ENCODE data around the gene PSPH.
A peak's percentile ranks its signal among the peaks of the same experiment; 100 is the strongest.

Gene PSPH

DNA sequence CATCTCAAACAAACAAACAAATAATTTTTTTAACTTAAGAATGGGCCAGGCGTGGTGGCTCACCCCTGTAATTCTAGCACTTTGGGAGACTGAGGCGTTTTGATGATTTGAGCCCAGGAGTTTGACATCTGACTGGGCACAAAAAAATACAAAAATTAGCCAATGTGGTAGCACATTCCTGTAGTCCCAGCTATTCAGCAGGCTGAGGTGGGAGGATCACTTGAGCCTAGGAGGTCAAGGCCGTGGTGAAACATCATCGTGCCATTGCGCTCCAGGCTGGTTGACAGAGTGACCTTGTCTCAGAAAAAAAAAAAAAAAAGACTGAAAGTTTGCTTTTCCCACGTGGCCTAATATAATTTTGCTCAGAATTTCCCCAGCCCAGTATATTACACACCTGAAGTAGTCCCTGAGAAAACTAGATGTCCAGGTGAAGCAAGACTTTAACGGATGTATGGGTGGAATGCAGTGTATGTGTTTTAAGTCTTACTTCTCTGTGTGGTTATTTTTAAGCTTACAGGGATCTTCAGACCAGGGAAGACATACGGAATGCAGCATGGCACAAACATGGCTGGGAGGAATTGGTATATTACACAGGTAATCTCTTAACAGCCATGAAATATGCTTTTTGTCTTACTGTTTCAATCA is 54.3 kb downstream of the PSPH start:
- DNase-seq: no peak

DNA sequence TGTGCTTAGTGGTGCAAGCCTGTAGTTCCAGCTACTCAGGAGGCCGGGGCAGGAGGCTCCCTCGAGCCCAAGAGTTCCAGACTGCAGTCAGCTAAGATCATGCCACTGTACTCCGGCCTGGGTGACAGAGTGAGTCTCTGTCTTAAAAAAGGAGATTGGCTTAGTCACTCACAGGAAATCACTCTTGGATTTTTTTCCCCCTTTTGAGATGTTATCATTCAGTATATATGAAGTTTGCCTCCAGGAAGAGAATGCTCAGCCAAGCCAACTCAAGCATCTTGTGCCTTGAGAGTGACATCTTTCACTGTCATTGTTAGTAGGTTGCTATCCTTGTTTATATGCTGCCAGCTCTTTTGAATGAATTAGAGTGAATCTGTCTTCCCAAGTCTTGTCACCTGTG is 58.9 kb downstream of the PSPH start:
- no peak for DNase-seq

DNA sequence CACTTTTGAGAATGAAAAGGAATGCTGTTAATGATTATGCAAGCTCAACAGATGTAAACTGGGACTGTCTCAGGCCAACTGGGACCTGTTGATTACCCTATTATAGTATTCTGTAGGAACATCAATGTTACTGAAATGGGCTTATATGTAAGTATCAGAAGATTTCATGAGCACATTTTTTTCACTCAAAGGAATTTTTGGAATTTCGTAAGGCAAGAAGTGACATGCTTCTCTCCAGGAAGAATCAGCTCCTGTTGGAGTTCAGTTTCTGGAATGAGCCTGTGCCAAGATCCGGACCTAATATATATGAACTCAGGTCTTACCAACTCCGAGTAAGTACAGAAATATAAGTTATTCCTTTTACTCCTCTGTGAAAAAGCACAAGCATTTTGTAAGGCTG is 67.7 kb downstream of the PSPH start:
- DNase-seq: no peak

DNA sequence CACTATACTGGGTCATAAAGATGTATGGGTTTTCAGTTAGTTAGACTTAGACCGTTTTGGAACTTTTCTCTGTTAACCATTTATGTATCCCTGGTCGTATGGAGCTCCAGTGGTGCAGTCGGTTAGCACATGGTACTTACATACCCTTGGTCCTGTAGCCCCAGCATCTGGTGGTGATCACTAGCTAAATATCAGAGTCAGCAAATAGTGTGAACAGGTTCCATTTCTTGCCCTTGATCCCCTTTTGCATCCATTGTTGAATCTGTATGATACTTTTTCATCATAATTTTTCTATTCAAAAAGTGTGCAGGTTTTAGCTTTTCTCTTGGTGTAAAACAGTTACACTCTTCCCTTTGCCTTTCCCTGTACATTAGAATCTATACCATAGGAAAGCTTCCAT is 71.0 kb downstream of the PSPH start:
- no peak for DNase-seq

DNA sequence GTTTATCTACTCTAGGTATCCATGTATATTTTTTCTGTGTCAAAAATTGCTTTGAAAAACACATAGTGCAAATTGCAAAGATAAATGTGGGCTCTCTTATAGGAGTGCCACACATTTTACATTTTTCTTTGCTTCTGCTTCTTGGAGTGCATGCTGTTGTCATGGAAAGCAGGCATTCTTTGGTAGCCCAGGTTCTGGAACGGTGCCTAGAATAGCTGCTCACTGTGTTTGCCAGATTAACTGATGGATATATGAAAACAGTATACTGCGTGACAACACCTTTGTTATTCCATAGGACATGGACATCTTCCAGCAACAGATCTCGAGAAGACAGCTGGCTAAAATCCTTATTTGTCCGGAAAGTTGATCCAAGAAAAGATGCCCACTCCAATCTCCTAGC is 73.4 kb downstream of the PSPH start:
- peak; percentile 64 for DNase-seq

DNA sequence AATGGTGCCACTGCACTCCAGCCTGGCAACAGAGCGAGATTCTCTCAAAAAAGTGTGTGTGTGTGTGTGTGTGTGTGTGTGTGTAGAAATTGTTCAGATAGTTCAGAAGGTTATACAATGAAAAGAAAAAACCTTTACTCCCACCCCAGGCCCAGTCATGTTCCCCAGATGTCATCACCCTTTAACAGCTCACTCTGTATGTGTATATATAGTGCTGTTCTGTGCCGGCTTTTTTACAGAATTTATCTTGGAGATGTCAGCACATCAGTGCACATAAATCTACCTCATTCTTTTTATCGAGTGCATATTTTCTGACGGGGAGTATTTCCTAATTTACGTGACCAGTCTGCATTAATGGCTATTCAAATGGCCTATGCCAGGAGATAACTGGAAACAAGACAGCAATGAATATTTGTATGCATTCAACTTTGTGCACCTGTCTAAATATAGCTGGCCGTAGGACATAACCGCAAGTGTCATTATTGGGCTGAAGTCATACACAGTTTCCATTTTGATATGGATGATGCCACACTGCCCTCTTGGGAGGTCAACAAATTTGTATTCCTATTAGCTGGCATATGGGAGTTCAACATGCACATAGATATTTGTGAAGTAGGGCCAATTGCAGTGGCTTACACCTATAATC is 75.1 kb downstream of the PSPH start:
- DNase-seq: no peak

DNA sequence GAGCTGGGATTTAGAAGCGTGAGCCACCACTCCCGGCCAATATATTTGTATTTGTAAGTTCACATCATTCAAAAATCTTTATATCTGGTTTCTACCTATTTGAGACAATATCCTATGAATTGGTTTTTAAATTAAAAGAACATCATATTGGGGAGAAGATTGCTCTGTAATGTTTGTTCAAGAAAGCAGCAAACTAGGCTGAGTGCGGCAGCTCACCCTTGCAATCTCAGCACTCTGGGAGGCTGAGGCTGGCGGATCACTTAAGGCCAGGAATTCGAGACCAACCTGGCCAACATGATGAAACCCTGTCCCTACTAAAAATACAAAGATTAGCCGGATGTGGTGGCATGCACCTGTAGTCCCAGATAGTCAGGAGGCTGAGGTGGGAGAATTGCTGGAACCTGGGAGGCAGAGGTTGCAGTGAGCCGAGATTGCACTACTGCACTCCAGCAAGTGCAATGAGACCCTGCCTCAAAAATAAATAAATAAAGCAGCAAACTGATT is 77.4 kb downstream of the PSPH start:
- no peak for DNase-seq

DNA sequence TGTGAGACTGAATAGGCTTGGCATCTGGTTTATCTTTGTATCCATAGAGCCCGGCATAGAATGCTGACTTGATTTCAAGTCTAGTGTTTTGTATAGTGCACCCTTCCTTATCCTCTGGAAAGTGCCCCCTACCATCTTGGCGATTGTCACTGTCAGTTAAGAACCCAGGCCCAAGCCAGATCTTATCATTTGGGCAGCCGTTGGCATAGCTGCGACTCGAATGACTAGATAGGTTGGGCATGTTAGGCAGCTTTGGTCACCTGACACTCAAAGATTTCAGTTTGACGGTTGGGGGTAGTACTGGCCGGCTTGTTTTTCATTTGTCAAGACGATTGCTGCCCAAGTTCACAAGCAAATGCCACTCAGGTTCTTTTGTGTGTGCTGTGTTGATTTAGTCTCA is 80.3 kb downstream of the PSPH start:
- DNase-seq: peak; percentile 98

DNA sequence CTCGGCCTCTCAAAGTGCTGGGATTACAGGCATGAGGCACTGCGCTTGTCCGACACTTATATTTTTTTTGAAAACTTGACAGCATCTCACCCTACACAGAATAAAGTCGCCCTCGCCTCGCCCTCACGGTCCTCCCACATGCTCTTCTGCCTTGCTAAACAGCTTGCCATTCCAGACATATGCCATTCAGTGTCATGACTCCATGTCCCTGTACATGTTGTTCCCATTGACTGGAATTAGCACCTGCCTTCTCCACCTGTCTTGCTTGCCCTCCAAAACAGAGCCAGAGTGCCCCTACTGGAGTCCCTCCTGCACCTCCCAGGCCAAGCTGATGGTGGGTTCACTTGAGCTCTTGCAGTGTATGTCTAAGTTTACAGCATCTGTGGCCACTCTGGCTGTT is 80.7 kb downstream of the PSPH start:
- DNase-seq: no peak

DNA sequence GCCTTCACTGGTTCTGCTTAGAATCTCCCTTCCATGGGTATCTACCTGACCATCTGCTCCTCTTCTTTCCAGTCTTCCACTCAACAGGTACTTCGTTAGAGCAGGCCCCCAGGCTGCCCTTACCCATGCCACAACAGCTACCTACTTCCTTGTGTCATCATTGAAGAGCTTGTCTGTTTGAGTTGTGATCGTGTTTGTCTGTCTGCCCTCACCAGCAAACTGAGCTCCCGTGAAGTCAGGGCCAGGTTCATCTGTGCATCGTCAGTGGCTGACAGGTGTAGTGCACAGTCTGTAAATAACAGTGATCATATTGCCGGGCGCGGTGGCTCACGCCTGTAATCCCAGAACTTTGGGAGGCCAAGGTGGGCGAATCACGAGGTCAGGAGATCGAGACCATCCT is 81.9 kb downstream of the PSPH start:
- DNase-seq: no peak

DNA sequence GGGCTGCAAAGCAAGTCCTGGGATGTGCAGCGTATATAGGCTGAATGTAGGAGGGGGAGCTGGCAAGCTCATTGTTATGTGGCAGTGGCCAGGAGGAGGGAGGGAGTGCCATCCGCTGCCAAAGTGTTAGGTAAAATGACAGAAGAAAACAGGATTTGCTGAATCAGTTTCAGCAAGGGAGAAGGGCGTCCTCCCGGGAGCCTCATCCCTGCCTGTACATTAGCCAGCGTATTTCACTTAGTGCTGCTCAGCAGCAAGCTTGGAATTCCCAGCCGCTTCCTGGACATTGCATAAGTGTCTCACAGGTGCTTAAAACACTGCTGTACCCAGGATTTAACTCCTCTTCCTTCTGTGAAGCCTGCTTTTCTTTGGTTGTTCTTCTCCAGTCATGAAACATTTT is 84.4 kb downstream of the PSPH start:
- DNase-seq: no peak

DNA sequence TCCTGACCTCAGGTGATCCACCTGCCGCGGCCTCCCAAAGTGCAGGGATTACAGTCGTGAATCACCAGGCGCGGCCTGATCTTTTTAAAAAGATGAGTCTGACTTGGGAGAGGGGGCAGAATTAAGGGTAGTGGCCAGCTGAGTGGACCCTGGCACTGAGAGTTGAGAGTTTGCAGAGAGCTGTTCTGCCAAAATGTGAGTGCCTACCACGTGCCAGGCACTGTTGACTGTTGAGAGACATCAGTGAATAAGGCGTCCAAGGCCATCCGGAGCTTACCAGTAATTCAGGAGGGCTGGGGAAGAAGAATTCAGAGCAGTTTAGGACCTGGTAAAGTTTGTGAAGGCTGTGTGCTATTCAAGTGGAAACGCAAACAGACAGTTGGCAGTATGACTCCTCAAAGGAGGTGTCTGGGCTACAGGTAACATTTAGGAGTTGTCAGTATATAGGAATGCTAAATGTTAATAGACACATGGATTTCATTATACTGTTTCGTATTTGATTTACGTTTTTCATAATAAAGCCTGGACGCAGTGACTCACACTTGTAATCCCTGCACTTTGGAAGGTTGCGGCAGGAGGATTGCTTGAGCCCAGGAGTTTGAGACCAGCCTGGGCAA is 85.3 kb downstream of the PSPH start:
- DNase-seq: peak; percentile 31

DNA sequence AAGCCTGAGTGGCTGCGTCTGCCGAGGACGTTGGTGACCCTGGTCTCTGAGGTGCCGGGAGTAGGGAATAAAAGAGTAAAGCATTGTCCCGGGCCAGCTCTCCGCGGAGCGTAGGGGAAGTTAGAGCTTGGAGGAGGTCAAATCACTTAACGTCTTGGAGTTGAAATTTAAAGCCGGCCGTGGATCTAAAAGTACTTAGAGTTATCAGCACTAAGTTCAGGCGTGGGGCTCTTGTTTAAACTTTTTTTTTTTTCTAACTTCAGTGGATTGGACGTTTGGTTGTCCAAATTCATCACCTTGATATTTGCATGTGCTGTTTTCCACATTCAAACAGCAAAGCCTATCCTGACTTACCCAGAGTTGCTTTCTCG is 86.2 kb downstream of the PSPH start:
- no peak for DNase-seq

DNA sequence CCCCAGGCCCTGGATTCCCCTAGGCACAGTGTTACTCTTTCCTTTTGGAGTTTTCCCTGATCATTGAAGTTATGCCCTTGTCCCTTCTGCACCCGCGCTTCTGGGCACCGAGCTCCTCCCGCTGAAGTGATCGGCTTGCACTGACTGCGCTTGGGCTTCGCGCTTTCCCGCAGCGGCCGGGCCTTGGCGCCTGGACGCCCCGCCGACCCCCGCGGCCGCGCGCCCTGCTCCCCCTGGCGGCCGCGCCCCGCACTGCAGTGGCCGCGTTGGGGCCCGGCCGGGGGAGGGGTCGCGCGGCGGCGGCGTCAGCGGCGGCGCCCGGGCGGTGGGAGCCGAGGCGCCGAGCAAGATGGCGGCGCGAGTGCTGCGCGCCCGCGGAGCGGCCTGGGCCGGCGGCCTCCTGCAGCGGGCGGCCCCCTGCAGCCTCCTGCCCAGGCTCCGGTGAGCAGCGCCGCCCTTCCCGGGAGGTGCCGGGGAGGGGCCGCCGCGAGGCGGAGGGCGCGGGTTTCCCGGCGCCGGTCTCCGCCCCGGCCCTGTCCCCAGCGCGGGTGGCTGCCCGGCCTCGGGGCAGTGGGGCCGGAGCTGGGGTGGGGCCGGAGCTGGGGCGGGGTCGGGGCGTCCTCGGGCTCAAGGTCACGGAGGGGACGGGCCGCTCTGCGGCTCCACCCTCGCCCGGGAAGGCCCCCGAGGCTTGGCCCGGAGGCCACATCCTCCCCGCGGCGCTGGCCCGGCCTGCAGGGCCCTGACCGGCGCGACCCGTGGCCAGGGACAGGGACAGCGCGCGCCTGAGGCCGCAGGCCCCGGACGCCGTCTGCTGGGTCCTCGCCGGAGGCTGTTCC is 86.8 kb downstream of the PSPH start, which contains the start of gene NIPSNAP2:
TSS of gene NIPSNAP2 (plus strand) at position 325 of the 839 bp plus-strand sequence. CDS start at position 350, 25 bp downstream.
- peak; percentile 83 for DNase-seq

DNA sequence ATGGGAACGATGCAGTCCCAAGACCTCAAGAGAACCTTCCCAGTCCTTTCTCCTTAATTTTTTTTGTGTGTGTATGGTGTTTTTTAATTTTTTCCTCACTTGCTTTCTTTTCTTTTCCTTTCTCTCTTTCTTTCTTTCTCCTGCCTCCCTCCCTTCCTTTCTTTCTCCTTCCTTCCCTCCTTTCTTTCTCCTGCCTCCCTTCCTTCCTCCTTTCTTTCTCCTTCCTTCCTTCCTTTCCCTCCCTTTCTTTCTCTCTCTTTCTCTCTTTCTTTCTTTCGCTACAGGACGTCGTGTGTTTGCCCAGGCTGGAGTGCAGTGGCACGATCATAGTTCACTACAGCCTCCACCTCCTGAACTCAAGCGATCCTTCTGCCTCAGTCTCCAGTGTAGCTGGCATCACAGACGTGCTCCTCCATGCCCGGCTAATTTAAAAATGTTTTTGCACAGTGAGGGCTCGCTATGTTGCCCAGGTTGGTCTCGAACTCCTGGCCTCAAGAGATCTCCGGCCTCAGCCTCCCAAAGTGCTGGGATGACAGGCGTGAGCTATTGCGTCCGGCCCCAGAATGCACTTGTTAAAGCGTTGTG is 87.6 kb downstream of the PSPH start:
- DNase-seq: no peak

DNA sequence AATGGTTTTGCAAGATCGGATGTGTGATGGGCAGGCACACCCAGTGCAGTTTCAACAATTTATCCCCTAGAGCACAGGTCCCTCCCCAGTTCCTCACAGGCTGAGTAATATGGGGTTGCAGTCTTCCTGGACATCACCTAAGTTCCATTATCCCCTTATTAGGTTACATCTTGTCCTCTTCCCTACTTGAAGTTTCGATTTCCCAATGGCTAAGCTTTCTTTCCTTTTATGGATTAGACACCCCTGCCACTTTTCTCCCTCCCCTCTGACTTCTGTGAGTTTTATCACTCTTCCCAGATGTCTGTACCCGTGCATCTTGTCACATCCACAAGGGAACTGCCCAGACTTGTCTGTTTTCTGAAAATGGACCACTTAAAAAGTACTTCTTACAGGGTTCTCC is 89.2 kb downstream of the PSPH start:
- DNase-seq: peak; percentile 50
